DMS79 (cell line): ENCODE results near the gene RTN4.

Experiments used
- DNase-seq: peaks from one replicate; lab custom pipeline; 2025; lab: John Stamatoyannopoulos, UW

RTN4 gene

GRCh38 chr2:55038428-55038827, 11.8 kb downstream of the RTN4 start:
- DNase-seq = no peak

- DNase-seq = no peak
Observed at GRCh38 chr2:55035716-55036115, 14.5 kb downstream of the RTN4 start.

- no peak for DNase-seq
Observed at GRCh38 chr2:55033921-55034320, 16.3 kb downstream of the RTN4 start.

GRCh38 chr2:55033076-55033742, 17.0 kb downstream of the RTN4 start:
- no peak for DNase-seq

- DNase-seq = no peak
Observed at GRCh38 chr2:55031505-55031904, 18.7 kb downstream of the RTN4 start.

- DNase-seq = no peak
Observed at GRCh38 chr2:55030766-55031165, 19.5 kb downstream of the RTN4 start.

GRCh38 chr2:55029098-55029497, 21.2 kb downstream of the RTN4 start:
- DNase-seq = no peak

- DNase-seq = no peak
Observed at GRCh38 chr2:55027226-55027625, 23.0 kb downstream of the RTN4 start.

- no peak for DNase-seq
Observed at GRCh38 chr2:55026202-55026601, 24.0 kb downstream of the RTN4 start.

- DNase-seq = no peak
Observed at GRCh38 chr2:55025627-55026026, 24.6 kb downstream of the RTN4 start.

GRCh38 chr2:55025082-55025481, 25.2 kb downstream of the RTN4 start:
- DNase-seq = no peak

GRCh38 chr2:55022476-55022875, 27.8 kb downstream of the RTN4 start:
- DNase-seq = no peak

GRCh38 chr2:55019526-55020258, 30.6 kb downstream of the RTN4 start:
- no peak for DNase-seq

GRCh38 chr2:55018619-55019018, 31.6 kb downstream of the RTN4 start:
- no peak for DNase-seq

GRCh38 chr2:55017880-55018279, 32.4 kb downstream of the RTN4 start:
- no peak for DNase-seq

- DNase-seq = no peak
Observed at GRCh38 chr2:55017428-55017827, 32.8 kb downstream of the RTN4 start.

GRCh38 chr2:55014962-55015939, 35.0 kb downstream of the RTN4 start:
- DNase-seq = no peak

- no peak for DNase-seq
Observed at GRCh38 chr2:55013936-55014335, 36.3 kb downstream of the RTN4 start.

- no peak for DNase-seq
Observed at GRCh38 chr2:55012672-55013484, 37.4 kb downstream of the RTN4 start.

- DNase-seq = no peak
Observed at GRCh38 chr2:55011831-55012671, 38.2 kb downstream of the RTN4 start.

- no peak for DNase-seq
Observed at GRCh38 chr2:55010915-55011314, 39.3 kb downstream of the RTN4 start.
